HEK293T (cell line): Measurements from ENCODE around the gene BCL11A.

ENCODE experiments used
- CTCF ChIA-PET: fragments of 350-600 bp; formaldehyde crosslinking; extraction: SDS; loops from one replicate; lab custom pipeline; 2021; ENCODE audit warnings: antibody characterized with exemption, inconsistent platforms; lab: Yijun Ruan, JAX
- POLR2A ChIA-PET: fragments of 350-600 bp; formaldehyde crosslinking; extraction: SDS; loops from one replicate; lab custom pipeline; 2020; ENCODE audit warnings: antibody characterized with exemption, inconsistent platforms; lab: Yijun Ruan, JAX
- DNase-seq: peaks from one replicate; pipeline ENCODE4 v3.0.0; 2012; ENCODE audit warnings: mixed read lengths; ENCODE audit errors: extremely low spot score
- ARNT ChIP-seq: fragments of 450-650 bp; IDR thresholded peaks from 2 replicates; pipeline ENCODE4 v1.6.1; 2017; ENCODE audit warnings: mild to moderate bottlenecking
- BHLHE40 ChIP-seq: fragments of 450-650 bp; IDR thresholded peaks from 2 replicates; pipeline ENCODE4 v1.6.1; 2016; ENCODE audit warnings: mild to moderate bottlenecking, moderate library complexity, borderline replicate concordance
- CTBP1 ChIP-seq: fragments of 450-650 bp; IDR thresholded peaks from 2 replicates; pipeline ENCODE4 v1.6.1; 2016; ENCODE audit warnings: borderline replicate concordance
- ELF4 ChIP-seq: fragments of 450-650 bp; IDR thresholded peaks from 2 replicates; pipeline ENCODE4 v1.6.1; 2017; ENCODE audit warnings: antibody characterized with exemption
- FOXA1 ChIP-seq: fragments of 450-650 bp; IDR thresholded peaks from 2 replicates; pipeline ENCODE4 v1.6.1; 2016; ENCODE audit warnings: mild to moderate bottlenecking
- FOXK2 ChIP-seq: fragments of 450-650 bp; IDR thresholded peaks from 2 replicates; pipeline ENCODE4 v1.6.1; 2016; ENCODE audit warnings: mild to moderate bottlenecking
- FOXM1 ChIP-seq: fragments of 450-650 bp; IDR thresholded peaks from 2 replicates; pipeline ENCODE4 v1.6.1; 2017; ENCODE audit warnings: mild to moderate bottlenecking, borderline replicate concordance
- HDGF ChIP-seq: fragments of 450-650 bp; IDR thresholded peaks from 2 replicates; pipeline ENCODE4 v1.6.1; 2017; ENCODE audit warnings: antibody characterized with exemption, borderline replicate concordance
- L3MBTL2 ChIP-seq: fragments of 450-650 bp; conservative IDR thresholded peaks from 2 replicates; pipeline ENCODE4 v1.6.1; 2016; ENCODE audit warnings: mild to moderate bottlenecking
- LEF1 ChIP-seq: fragments of 450-650 bp; IDR thresholded peaks from 2 replicates; pipeline ENCODE4 v1.6.1; 2017; ENCODE audit warnings: mild to moderate bottlenecking, borderline replicate concordance
- NFRKB ChIP-seq: fragments of 450-650 bp; IDR thresholded peaks from 2 replicates; pipeline ENCODE4 v1.6.1; 2016; ENCODE audit warnings: mild to moderate bottlenecking, moderate library complexity
- PKNOX1 ChIP-seq: fragments of 450-650 bp; IDR thresholded peaks from 2 replicates; pipeline ENCODE4 v1.6.1; 2016
- SP1 ChIP-seq: fragments of 450-650 bp; IDR thresholded peaks from 2 replicates; pipeline ENCODE4 v1.6.1; 2017
- SUZ12 ChIP-seq: fragments of 450-650 bp; IDR thresholded peaks from 2 replicates; pipeline ENCODE4 v1.6.1; 2016; ENCODE audit warnings: mild to moderate bottlenecking
- TARDBP ChIP-seq: fragments of 450-650 bp; IDR thresholded peaks from 2 replicates; pipeline ENCODE4 v1.6.1; 2016
- ZNF384 ChIP-seq: fragments of 450-650 bp; IDR thresholded peaks from 2 replicates; pipeline ENCODE4 v1.6.1; 2016

BCL11A gene

GRCh38 chr2:60478660-60479059 lies 74.8 kb downstream of the BCL11A start:
- ChIA-PET CTCF (interaction anchor here (0.6 kb wide), 1 partner anchor 1185 kb away, joined by 3 read pairs; no protein-coding TSS in a partner anchor), POLR2A (no interaction called here)
- TF ChIP-seq FOXM1 (no peak), SUZ12 (no peak), CTBP1 (no peak), LEF1 (no peak), PKNOX1 (no peak), ELF4 (no peak), TARDBP (no peak), ZNF384 (no peak), FOXA1 (no peak), ARNT (no peak), SP1 (no peak), HDGF (no peak), BHLHE40 (no peak), NFRKB (no peak), FOXK2 (no peak), L3MBTL2 (no peak)
- DNase-seq: no peak

- ChIA-PET CTCF (interaction anchor here (1.1 kb wide), 1 partner anchor 198 kb away, joined by 3 read pairs; no protein-coding TSS in a partner anchor), POLR2A (no interaction called here)
- DNase-seq: no peak
- TF ChIP-seq SP1 (no peak), FOXM1 (no peak), PKNOX1 (no peak), LEF1 (no peak), FOXK2 (no peak), BHLHE40 (no peak), CTBP1 (no peak), ELF4 (no peak), TARDBP (no peak), ZNF384 (no peak), SUZ12 (no peak), ARNT (no peak), L3MBTL2 (no peak), HDGF (no peak), FOXA1 (no peak), NFRKB (no peak)
Observed at GRCh38 chr2:60476206-60476954, 77.1 kb downstream of the BCL11A start.

DNA sequence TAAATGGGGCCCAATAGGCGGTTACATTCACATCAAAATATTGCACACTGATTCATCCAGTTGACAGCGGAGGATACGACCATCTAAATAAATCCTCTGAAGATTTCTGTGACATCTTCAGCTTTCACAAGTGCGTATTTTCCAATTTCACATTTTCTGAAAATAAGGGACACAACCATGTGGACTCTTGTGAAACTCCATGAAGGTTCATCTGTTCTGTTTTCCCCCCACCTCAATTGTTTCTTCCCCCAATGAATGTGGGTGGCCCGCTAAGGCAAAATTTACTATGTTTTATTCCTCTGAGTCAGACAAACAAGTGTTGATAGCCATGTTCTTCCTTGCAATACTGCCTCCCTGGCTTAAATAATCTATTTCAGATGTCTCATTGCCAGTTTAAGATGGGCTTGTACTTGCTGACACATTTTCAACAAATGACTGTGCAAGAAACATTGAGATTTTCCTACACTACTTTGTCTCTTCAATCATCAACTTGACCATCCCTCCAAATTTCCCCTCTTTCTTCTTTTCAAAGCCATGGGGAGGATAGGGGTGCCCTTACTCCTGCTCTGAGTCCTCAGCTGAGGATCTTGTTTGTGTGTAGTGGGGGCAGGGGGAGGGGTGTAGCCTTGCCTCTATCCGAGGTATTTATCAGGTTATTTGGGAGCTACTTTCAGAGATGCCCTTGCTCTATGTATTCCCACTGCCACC lies 78.2 kb downstream of the BCL11A start:
- ChIA-PET POLR2A (no interaction called here), CTCF (interaction anchor here (1.1 kb wide), 1 partner anchor 200 kb away, joined by 3 read pairs; no protein-coding TSS in a partner anchor)
- DNase-seq: no peak
- TF ChIP-seq L3MBTL2 (no peak), CTBP1 (no peak), PKNOX1 (no peak), TARDBP (no peak), LEF1 (no peak), ZNF384 (no peak), FOXM1 (no peak), SUZ12 (no peak)

- no peak for TF ChIP-seq FOXM1
- no peak for TF ChIP-seq ELF4
- TF ChIP-seq L3MBTL2: no peak
- TF ChIP-seq NFRKB: no peak
- TF ChIP-seq TARDBP: no peak
- no peak for TF ChIP-seq PKNOX1
- no peak for TF ChIP-seq FOXK2
- no peak for DNase-seq
- CTCF ChIA-PET: interaction anchor here (1.0 kb wide), 1 partner anchor 137 kb away, joined by 5 read pairs; no protein-coding TSS in a partner anchor
- POLR2A ChIA-PET: no interaction called here
Observed at GRCh38 chr2:60474301-60474700, 79.2 kb downstream of the BCL11A start.

DNA sequence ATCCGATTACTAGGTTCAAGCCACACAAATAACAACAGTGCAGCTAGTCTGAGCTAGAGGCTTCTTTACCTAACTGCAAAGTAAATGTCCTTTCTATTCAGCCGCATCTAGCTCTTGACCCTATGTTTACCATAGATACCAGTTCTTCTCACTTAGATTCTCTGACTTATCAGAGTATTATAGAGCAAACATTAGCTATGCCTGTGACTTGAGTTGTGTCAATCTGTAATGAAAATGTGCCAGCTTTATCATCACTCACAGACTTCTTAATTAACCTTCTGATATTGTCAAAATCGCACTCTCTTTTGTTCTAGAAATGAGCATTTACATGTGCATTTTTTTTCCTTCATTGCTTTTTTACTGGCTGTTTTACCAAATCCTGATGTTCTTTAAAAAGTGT lies 79.9 kb downstream of the BCL11A start:
- ChIA-PET POLR2A (interaction anchor here (0.6 to 1.1 kb wide), 2 partner anchors 77 to 79 kb away, joined by 3 read pairs; partner anchors contain the start of gene BCL11A), CTCF (no interaction called here)
- no peak for DNase-seq
- no peak for TF ChIP-seq PKNOX1
- TF ChIP-seq ELF4: no peak
- TF ChIP-seq BHLHE40: no peak
- TF ChIP-seq SP1: no peak
- no peak for TF ChIP-seq NFRKB
- TF ChIP-seq LEF1: no peak
- no peak for TF ChIP-seq FOXA1
- no peak for TF ChIP-seq CTBP1
- TF ChIP-seq HDGF: no peak
- TF ChIP-seq TARDBP: no peak
